Osteocyte (in vitro differentiated cells): ENCODE measurements around the gene CCDC85B. TPM values are rescaled to one million over a fixed set of nuclear protein-coding genes. Genes with fewer than 3 reads are reported as not detected.

Experiments
- DNase-seq: peaks from one replicate; pipeline ENCODE4 v3.0.0; 2021; ENCODE audit warnings: mixed read lengths; ENCODE audit not compliant: unreplicated experiment; ENCODE audit errors: extremely low spot score
- H3K27ac Mint-ChIP-seq: one replicate; pipeline ENCODE4 v1.8.0; 2021; ENCODE audit warnings: mild to moderate bottlenecking, mixed read lengths; ENCODE audit not compliant: unreplicated experiment
- H3K27me3 Mint-ChIP-seq: one replicate; pipeline ENCODE4 v1.8.0; 2021; ENCODE audit warnings: mixed read lengths; ENCODE audit not compliant: unreplicated experiment
- H3K36me3 Mint-ChIP-seq: one replicate; pipeline ENCODE4 v1.8.0; 2021; ENCODE audit warnings: mixed read lengths; ENCODE audit not compliant: unreplicated experiment
- H3K4me1 Mint-ChIP-seq: one replicate; pipeline ENCODE4 v1.8.0; 2021; ENCODE audit warnings: mixed read lengths; ENCODE audit not compliant: unreplicated experiment
- H3K4me3 Mint-ChIP-seq: one replicate; pipeline ENCODE4 v1.8.0; 2021; ENCODE audit warnings: mild to moderate bottlenecking, moderate library complexity, mixed read lengths; ENCODE audit not compliant: unreplicated experiment
- H3K9me3 Mint-ChIP-seq: one replicate; pipeline ENCODE4 v1.8.0; 2021; ENCODE audit warnings: mixed read lengths; ENCODE audit not compliant: unreplicated experiment
- total RNA-seq: library from RNA; stranded (reverse); gene quantifications from 2 replicates; pipeline ENCODE4 v1.2.1, GENCODE V29; 2021
- TF ChIP-seq, protein P1 (sequence below): fragments of 200-600 bp; sonication (generic); IDR thresholded peaks from 2 replicates; pipeline ENCODE4 v1.5.0; 2021; ENCODE audit warnings: antibody characterized with exemption, mild to moderate bottlenecking, moderate library complexity

CCDC85B gene
- total RNA-seq, 1 donor from 2014 or later: 39.0 TPM

DNA sequence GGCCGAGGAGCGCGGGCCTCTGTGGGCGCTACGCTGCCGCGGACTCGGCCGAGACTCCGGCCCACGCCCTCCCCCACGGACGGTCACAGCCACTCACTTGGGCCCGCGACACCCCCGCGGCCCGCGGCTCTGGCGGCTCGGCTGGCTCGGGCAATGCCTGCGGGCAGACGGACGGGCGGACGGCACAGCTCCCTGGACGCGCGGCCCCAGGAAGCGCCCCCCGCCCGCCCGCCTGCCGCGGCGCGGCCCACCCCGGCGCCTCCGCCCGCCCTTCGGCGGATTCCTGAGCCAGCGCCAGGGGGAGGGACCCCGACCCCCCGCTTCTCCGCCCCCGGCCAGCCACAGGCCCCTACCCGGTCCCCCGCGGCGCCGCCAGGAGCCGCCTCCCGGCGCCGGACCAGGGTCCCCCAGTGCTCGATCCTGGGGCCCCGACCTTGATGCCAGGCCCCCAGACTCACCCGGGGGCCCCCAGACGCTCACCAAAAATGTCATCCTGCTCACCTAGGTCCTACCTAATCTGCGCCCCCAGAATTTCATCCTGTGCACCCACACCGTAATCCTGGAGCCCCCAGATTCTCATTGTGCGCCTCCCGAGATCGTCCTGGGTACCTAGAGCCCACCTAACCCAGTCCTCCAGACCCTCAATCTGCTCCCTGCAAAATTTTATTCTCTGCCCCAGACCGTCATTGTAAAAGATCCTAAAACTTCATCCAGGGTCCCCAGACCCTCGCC lies 17.7 kb upstream of the CCDC85B start, which contains the start of gene EFEMP2:
EFEMP2 (minus strand) TSS at position 215 of the 732 bp plus-strand sequence. CDS start 446 bp downstream, outside the sequence.
- Mint-ChIP-seq H3K9me3 (no peaks in the 10 kb centered on the region), H3K4me1 (peaks cover 36% of the 10 kb centered on the region), H3K27ac (peak within 1 kb of the TSS; percentile 92), H3K36me3 (no peaks in the 10 kb centered on the region), H3K27me3 (no peaks in the 10 kb centered on the region), H3K4me3 (peak within 1 kb of the TSS; percentile 85)
- TF ChIP-seq, protein P1, sequence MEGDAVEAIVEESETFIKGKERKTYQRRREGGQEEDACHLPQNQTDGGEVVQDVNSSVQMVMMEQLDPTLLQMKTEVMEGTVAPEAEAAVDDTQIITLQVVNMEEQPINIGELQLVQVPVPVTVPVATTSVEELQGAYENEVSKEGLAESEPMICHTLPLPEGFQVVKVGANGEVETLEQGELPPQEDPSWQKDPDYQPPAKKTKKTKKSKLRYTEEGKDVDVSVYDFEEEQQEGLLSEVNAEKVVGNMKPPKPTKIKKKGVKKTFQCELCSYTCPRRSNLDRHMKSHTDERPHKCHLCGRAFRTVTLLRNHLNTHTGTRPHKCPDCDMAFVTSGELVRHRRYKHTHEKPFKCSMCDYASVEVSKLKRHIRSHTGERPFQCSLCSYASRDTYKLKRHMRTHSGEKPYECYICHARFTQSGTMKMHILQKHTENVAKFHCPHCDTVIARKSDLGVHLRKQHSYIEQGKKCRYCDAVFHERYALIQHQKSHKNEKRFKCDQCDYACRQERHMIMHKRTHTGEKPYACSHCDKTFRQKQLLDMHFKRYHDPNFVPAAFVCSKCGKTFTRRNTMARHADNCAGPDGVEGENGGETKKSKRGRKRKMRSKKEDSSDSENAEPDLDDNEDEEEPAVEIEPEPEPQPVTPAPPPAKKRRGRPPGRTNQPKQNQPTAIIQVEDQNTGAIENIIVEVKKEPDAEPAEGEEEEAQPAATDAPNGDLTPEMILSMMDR: no peak
- DNase-seq: no peak

GRCh38 chr11:65873318-65874156 lies 16.9 kb upstream of the CCDC85B start:
- peak; percentile 98 for DNase-seq
- no peaks in the 10 kb centered on the region for H3K36me3 Mint-ChIP-seq
- H3K27ac Mint-ChIP-seq: peak overlapping the region; percentile 92
- TF ChIP-seq, protein P1: no peak
- no peaks in the 10 kb centered on the region for H3K9me3 Mint-ChIP-seq
- H3K4me3 Mint-ChIP-seq: peak overlapping the region; percentile 85
- H3K27me3 Mint-ChIP-seq: no peaks in the 10 kb centered on the region
- H3K4me1 Mint-ChIP-seq: peaks cover 35% of the 10 kb centered on the region

DNA sequence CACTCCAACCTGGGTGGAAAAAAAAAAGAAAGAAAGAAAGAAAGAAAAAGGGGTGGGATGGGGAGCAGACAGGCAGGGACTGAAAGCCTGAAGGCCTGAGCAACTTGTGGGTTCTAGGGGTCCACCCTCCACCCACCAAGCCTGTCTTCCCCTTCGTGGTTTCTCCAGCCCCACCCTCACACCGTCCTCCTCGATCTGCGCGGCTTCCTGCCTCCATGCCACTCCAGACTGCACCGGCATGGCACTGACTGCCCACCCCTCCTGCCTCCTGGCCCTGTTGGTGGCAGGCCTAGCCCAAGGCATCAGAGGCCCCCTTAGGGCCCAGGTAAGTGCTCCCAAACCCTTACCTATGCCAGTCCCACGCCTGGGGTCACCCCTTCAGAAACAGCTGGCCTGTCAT lies 10.9 kb upstream of the CCDC85B start, which contains the start of gene CTSW:
CTSW (plus strand) TSS at position 221 of the 400 bp plus-strand sequence; CDS start at position 239, 18 bp downstream.
- DNase-seq: no peak
- H3K9me3 Mint-ChIP-seq: no peaks in the 10 kb centered on the region
- no peaks in the 10 kb centered on the region for H3K27me3 Mint-ChIP-seq
- H3K4me1 Mint-ChIP-seq: peaks cover 3% of the 10 kb centered on the region
- peak within 1 kb of the TSS; percentile 23 for H3K27ac Mint-ChIP-seq
- H3K36me3 Mint-ChIP-seq: peaks cover 13% of the 10 kb centered on the region
- TF ChIP-seq, protein P1: no peak
- no peak within 1 kb of the TSS for H3K4me3 Mint-ChIP-seq

DNA sequence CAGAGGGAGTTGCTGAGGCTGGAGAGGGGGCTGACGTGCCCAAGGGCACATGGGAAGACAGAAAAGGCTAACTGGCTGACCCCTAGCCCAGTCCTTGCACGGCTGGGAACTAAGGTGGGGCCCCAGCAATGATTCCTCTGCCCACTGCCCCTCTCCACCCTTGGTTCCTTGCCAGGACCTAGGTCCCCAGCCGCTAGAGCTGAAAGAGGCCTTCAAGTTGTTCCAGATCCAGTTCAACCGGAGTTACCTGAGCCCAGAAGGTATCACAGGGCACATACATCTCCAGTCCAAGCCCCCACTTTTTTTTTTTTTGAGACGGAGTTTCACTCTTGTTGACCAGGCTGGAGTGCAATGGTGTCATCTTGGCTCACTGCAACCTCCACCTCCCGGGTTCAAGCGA lies 10.4 kb upstream of the CCDC85B start:
- H3K36me3 Mint-ChIP-seq: peaks cover 14% of the 10 kb centered on the region
- DNase-seq: no peak
- peaks cover 5% of the 10 kb centered on the region for H3K4me1 Mint-ChIP-seq
- H3K27ac Mint-ChIP-seq: no peak overlapping the region
- no peak overlapping the region for H3K4me3 Mint-ChIP-seq
- H3K9me3 Mint-ChIP-seq: no peaks in the 10 kb centered on the region
- TF ChIP-seq, protein P1: no peak
- H3K27me3 Mint-ChIP-seq: no peaks in the 10 kb centered on the region
